H1 (cell line): Measurements from ENCODE around the gene RBM20. TPM values are rescaled to one million over a fixed set of nuclear protein-coding genes. Genes with fewer than 3 reads are reported as not detected.

Experiments used
- CHD1 ChIP-seq: IDR thresholded peaks from 2 replicates; pipeline ENCODE4 v1.6.1; 2012; ENCODE audit warnings: low read depth, low read length, improper control_type of control experiment
- CHD7 ChIP-seq: fragments of 300-600 bp; sonication (generic); IDR thresholded peaks from 2 replicates; pipeline ENCODE4 v1.7.1; 2012; ENCODE audit warnings: low read length, moderate library complexity, mild to moderate bottlenecking, inconsistent platforms; ENCODE audit not compliant: insufficient replicate concordance
- CTBP2 ChIP-seq: IDR thresholded peaks from 2 replicates; pipeline ENCODE4 v1.7.0; 2011; ENCODE audit warnings: borderline replicate concordance, mild to moderate bottlenecking, moderate library complexity, mixed read lengths, low read length; ENCODE audit not compliant: insufficient read depth, insufficient read length
- JUND ChIP-seq: IDR thresholded peaks from 2 replicates; pipeline ENCODE4 v1.6.1; 2011; ENCODE audit warnings: mild to moderate bottlenecking, improper control_type of control experiment, low read length
- KDM4A ChIP-seq: IDR thresholded peaks from one replicate; pipeline ENCODE4 v1.7.1; 2012; ENCODE audit warnings: low read depth, mild to moderate bottlenecking, moderate library complexity, low read length, inconsistent platforms; ENCODE audit not compliant: severe bottlenecking
- RAD21 ChIP-seq, 2 experiments: IDR thresholded peaks in 1 of 2; conservative IDR thresholded peaks in 1 of 2; 2 replicates each; pipeline ENCODE4 v1.6.1; 2011; ENCODE audit warnings: low read depth in 2 of 2, low read length in 2 of 2, improper control_type of control experiment in 1 of 2, inconsistent platforms in 1 of 2, mild to moderate bottlenecking in 1 of 2, moderate library complexity in 1 of 2
- SP2 ChIP-seq: IDR thresholded peaks from 2 replicates; pipeline ENCODE4 v1.6.1; 2012; ENCODE audit warnings: mild to moderate bottlenecking, low read length, inconsistent platforms
- SRF ChIP-seq: IDR thresholded peaks from 2 replicates; pipeline ENCODE4 v1.6.1; 2011; ENCODE audit warnings: mild to moderate bottlenecking, low read depth, low read length, moderate library complexity
- USF2 ChIP-seq: IDR thresholded peaks from 2 replicates; pipeline ENCODE4 v1.6.1; 2011; ENCODE audit warnings: low read length, improper control_type of control experiment
- polyA plus RNA-seq, 7 experiments: library from polyadenylated mRNA; depleted of rRNA in 3 of 7; stranded (reverse) in 5 of 7; unstranded in 2 of 7; fragments of >200 nt in 5 of 7; fragments of 200-250 nt in 2 of 7; gene quantifications; 1 replicate in 5 of 7; 2 replicates in 1 of 7; 4 replicates in 1 of 7; pipeline versions ENCODE4 v1.2.1 to v1.2.3, GENCODE V29; 2011 to 2013; ENCODE audit warnings: missing spikeins in 2 of 7, mixed read lengths in 2 of 7
- total RNA-seq: library from RNA; stranded (reverse); fragmentation: NEBNext Ultra II Directional; extraction: Animal tissue kit (Norgen Biotek cat#: 25700); gene quantifications from 2 replicates; pipeline ENCODE4 v1.2.1, GENCODE V29; 2021

The RBM20 gene
- total and polyA plus RNA-seq, 2 of the 8 experiments (the other 6 are each of a cell fraction or from before 2014, with no cell fraction given) = 0.05 to 0.63 TPM

GRCh38 chr10:110597476-110597875 lies 46.7 kb upstream of the RBM20 start (continued):
- no peak for TF ChIP-seq USF2
- TF ChIP-seq KDM4A = no peak
- no peak for TF ChIP-seq SP2
- no peak for TF ChIP-seq JUND
- TF ChIP-seq RAD21 (IDR thresholded peaks at IDR 0.05 in 1 of 2, conservative IDR thresholded peaks at IDR 0.05 in 1 of 2; ENCODE audit: low read depth in 2 of 2, low read length in 2 of 2) = no peak
- no peak for TF ChIP-seq CHD7
- TF ChIP-seq CHD1 = no peak
- TF ChIP-seq SRF = no peak
- no peak for TF ChIP-seq CTBP2
